ENCODE data around the gene LRG1.
A peak's percentile ranks its signal among the peaks of the same experiment; 100 is the strongest.

Gene LRG1

GRCh38 chr19:4573682-4574081 lies 33.8 kb upstream of the LRG1 start:
- H2AFZ ChIP-seq (ENCODE audit: low read depth, low read length): no peak overlapping the region
- H4K8ac ChIP-seq (ENCODE audit: low read length): no peak overlapping the region
- no peak overlapping the region for H2BK15ac ChIP-seq (ENCODE audit: low read depth, poor library complexity, severe bottlenecking)
- no peak overlapping the region for H3K27ac ChIP-seq (ENCODE audit: low read length, poor library complexity, severe bottlenecking)
- no peak overlapping the region for H2BK12ac ChIP-seq (ENCODE audit: low read length in 2 of 2)
- H3K4me1 ChIP-seq (ENCODE audit: control insufficient read depth, insufficient read depth, low read depth, low read length): peaks cover 16% of the 10 kb centered on the region
- no peak for DNase-seq
- no peak overlapping the region for H3K4ac ChIP-seq (ENCODE audit: low read depth in 1 of 2, low read length in 2 of 2)
- WGBS: 87% methylated on average over 6 of the region's 6 CpGs
- no peak overlapping the region for H3K9ac ChIP-seq (ENCODE audit: low read length)
- no peaks in the 10 kb centered on the region for H3K36me3 ChIP-seq (ENCODE audit: control insufficient read depth in 1 of 2, insufficient read depth in 2 of 2, low read depth in 1 of 2, low read length in 2 of 2)
- no peak overlapping the region for H3K4me3 ChIP-seq (ENCODE audit: insufficient read depth in 1 of 2, low read depth in 1 of 2, low read length in 2 of 2)
- no peak overlapping the region for H4K91ac ChIP-seq (ENCODE audit: low read length)
- H3K4me2 ChIP-seq (ENCODE audit: low read length, poor library complexity, severe bottlenecking): no peak overlapping the region
- H3K23ac ChIP-seq (ENCODE audit: low read length in 2 of 2): no peak overlapping the region
- no peak overlapping the region for H2AK5ac ChIP-seq (ENCODE audit: low read length, severe bottlenecking)
- H3K9me3 ChIP-seq (ENCODE audit: control insufficient read depth, low read length): no peaks in the 10 kb centered on the region
- no peaks in the 10 kb centered on the region for H3K79me1 ChIP-seq (replicated peaks; ENCODE audit: low read length, poor library complexity, severe bottlenecking)
- H3K18ac ChIP-seq (ENCODE audit: low read depth in 1 of 2, low read length in 2 of 2): no peak overlapping the region
- H2BK5ac ChIP-seq (ENCODE audit: low read depth, low read length, poor library complexity, severe bottlenecking): no peak overlapping the region
- H2BK120ac ChIP-seq (ENCODE audit: low read depth, low read length): no peak overlapping the region
- H3K27me3 ChIP-seq (ENCODE audit: control insufficient read depth in 1 of 2, insufficient read depth in 1 of 2, low read length in 2 of 2): peaks cover 1 to 55% of the 10 kb centered on the region in 2 experiments
- no peak overlapping the region for H3K14ac ChIP-seq (ENCODE audit: low read length in 2 of 2)

DNA sequence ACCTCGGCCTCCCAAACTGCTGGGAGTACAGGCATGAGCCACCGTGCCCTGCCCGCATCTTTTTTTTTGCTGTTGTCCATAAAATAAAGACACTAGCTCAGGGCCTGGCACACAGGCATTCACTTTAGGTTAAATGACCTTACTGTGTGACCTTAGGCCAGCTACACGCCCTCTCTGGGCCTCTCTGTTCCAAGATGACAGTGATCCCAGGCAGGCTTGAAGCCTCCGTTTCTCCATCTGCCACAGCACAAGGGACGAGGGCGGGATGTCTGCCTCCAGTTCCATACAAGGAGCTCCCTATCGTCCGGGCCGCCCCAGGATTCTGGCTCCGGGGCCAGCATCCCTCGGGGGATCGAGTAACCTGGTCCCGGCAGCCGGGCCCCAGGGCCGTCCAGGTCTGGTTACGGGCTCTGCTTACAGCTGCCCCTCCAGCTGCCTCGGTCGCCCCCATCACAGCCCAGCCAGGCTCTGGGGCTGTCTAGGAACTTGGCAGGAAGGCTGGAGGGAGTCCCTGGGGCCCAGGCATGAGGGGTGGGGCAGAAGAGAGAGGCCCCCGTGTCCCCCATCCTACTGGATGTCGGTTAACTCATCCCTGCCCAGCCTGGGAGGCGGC lies 31.6 kb upstream of the LRG1 start:
- Histone ChIP-seq H3K4me1 (ENCODE audit: control insufficient read depth, insufficient read depth, low read depth, low read length) (peaks cover 17% of the 10 kb centered on the region), H2BK15ac (ENCODE audit: low read depth, poor library complexity, severe bottlenecking) (peak overlapping the region; percentile 18), H4K8ac (ENCODE audit: low read length) (no peak overlapping the region), H3K9me3 (ENCODE audit: control insufficient read depth, low read length) (no peaks in the 10 kb centered on the region), H4K91ac (ENCODE audit: low read length) (no peak overlapping the region), H2BK12ac (ENCODE audit: low read length in 2 of 2) (no peak overlapping the region), H3K36me3 (ENCODE audit: control insufficient read depth in 1 of 2, insufficient read depth in 2 of 2, low read depth in 1 of 2, low read length in 2 of 2) (no peaks in the 10 kb centered on the region), H3K4ac (ENCODE audit: low read depth in 1 of 2, low read length in 2 of 2) (peak overlapping the region in 1 of 2 experiments; percentile 24), H3K4me2 (ENCODE audit: low read length, poor library complexity, severe bottlenecking) (no peak overlapping the region), H3K23ac (ENCODE audit: low read length in 2 of 2) (no peak overlapping the region), H3K14ac (ENCODE audit: low read length in 2 of 2) (no peak overlapping the region), H3K18ac (ENCODE audit: low read depth in 1 of 2, low read length in 2 of 2) (peak overlapping the region in 1 of 2 experiments; percentile 29), H3K9ac (ENCODE audit: low read length) (no peak overlapping the region), H3K27ac (ENCODE audit: low read length, poor library complexity, severe bottlenecking) (no peak overlapping the region), H3K79me1 (replicated peaks; ENCODE audit: low read length, poor library complexity, severe bottlenecking) (no peaks in the 10 kb centered on the region), H2AK5ac (ENCODE audit: low read length, severe bottlenecking) (no peak overlapping the region), H3K27me3 (ENCODE audit: control insufficient read depth in 1 of 2, insufficient read depth in 1 of 2, low read length in 2 of 2) (peaks cover 4 to 48% of the 10 kb centered on the region in 2 experiments), H2AFZ (ENCODE audit: low read depth, low read length) (no peak overlapping the region), H2BK120ac (ENCODE audit: low read depth, low read length) (no peak overlapping the region), H3K4me3 (ENCODE audit: insufficient read depth in 1 of 2, low read depth in 1 of 2, low read length in 2 of 2) (no peak overlapping the region), H2BK5ac (ENCODE audit: low read depth, low read length, poor library complexity, severe bottlenecking) (no peak overlapping the region)
- no peak for DNase-seq
- 70% methylated on average over 22 of the region's 22 CpGs for WGBS

DNA sequence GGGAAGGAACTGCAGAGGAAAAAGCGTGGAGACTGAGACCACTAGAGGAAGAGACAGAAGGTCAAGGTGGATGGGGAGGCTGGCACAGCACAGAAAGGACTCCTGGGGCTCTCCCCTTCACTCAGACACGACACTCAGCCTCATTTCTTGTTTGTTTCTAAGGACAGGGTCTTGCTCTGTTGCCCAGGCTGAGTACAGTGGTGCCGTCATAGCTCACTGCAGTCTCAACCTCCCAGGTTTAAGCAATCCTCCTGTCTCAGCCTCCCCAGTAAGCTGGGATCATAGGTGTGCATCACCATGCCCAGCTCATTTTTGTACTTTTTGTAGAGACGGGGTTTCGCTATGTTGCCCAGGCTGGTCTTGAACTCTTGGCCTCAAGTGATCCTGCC lies 31.1 kb upstream of the LRG1 start:
- H3K4me3 ChIP-seq (ENCODE audit: insufficient read depth in 1 of 2, low read depth in 1 of 2, low read length in 2 of 2): no peak overlapping the region
- H3K18ac ChIP-seq (ENCODE audit: low read depth in 1 of 2, low read length in 2 of 2): no peak overlapping the region
- no peaks in the 10 kb centered on the region for H3K36me3 ChIP-seq (ENCODE audit: control insufficient read depth in 1 of 2, insufficient read depth in 2 of 2, low read depth in 1 of 2, low read length in 2 of 2)
- no peak for DNase-seq
- H4K91ac ChIP-seq (ENCODE audit: low read length): no peak overlapping the region
- H2AK5ac ChIP-seq (ENCODE audit: low read length, severe bottlenecking): no peak overlapping the region
- H3K4ac ChIP-seq (ENCODE audit: low read depth in 1 of 2, low read length in 2 of 2): no peak overlapping the region
- H3K9me3 ChIP-seq (ENCODE audit: control insufficient read depth, low read length): no peaks in the 10 kb centered on the region
- H3K14ac ChIP-seq (ENCODE audit: low read length in 2 of 2): no peak overlapping the region
- H2BK5ac ChIP-seq (ENCODE audit: low read depth, low read length, poor library complexity, severe bottlenecking): no peak overlapping the region
- H3K4me2 ChIP-seq (ENCODE audit: low read length, poor library complexity, severe bottlenecking): no peak overlapping the region
- no peak overlapping the region for H3K27ac ChIP-seq (ENCODE audit: low read length, poor library complexity, severe bottlenecking)
- H3K27me3 ChIP-seq (ENCODE audit: control insufficient read depth in 1 of 2, insufficient read depth in 1 of 2, low read length in 2 of 2): peaks cover 4 to 51% of the 10 kb centered on the region in 2 experiments
- H3K23ac ChIP-seq (ENCODE audit: low read length in 2 of 2): no peak overlapping the region
- H3K9ac ChIP-seq (ENCODE audit: low read length): no peak overlapping the region
- no peak overlapping the region for H2AFZ ChIP-seq (ENCODE audit: low read depth, low read length)
- 93% methylated on average over 5 of the region's 5 CpGs for WGBS
- H2BK120ac ChIP-seq (ENCODE audit: low read depth, low read length): no peak overlapping the region
- no peaks in the 10 kb centered on the region for H3K79me1 ChIP-seq (replicated peaks; ENCODE audit: low read length, poor library complexity, severe bottlenecking)
- no peak overlapping the region for H4K8ac ChIP-seq (ENCODE audit: low read length)
- peaks cover 16% of the 10 kb centered on the region for H3K4me1 ChIP-seq (ENCODE audit: control insufficient read depth, insufficient read depth, low read depth, low read length)
- no peak overlapping the region for H2BK15ac ChIP-seq (ENCODE audit: low read depth, poor library complexity, severe bottlenecking)
- H2BK12ac ChIP-seq (ENCODE audit: low read length in 2 of 2): no peak overlapping the region

GRCh38 chr19:4570402-4570801 lies 30.6 kb upstream of the LRG1 start:
- Histone ChIP-seq H3K27ac (ENCODE audit: low read length, poor library complexity, severe bottlenecking) (no peak overlapping the region), H2AK5ac (ENCODE audit: low read length, severe bottlenecking) (no peak overlapping the region), H3K36me3 (ENCODE audit: control insufficient read depth in 1 of 2, insufficient read depth in 2 of 2, low read depth in 1 of 2, low read length in 2 of 2) (no peaks in the 10 kb centered on the region), H2BK120ac (ENCODE audit: low read depth, low read length) (no peak overlapping the region), H3K4ac (ENCODE audit: low read depth in 1 of 2, low read length in 2 of 2) (no peak overlapping the region), H3K4me2 (ENCODE audit: low read length, poor library complexity, severe bottlenecking) (no peak overlapping the region), H3K27me3 (ENCODE audit: control insufficient read depth in 1 of 2, insufficient read depth in 1 of 2, low read length in 2 of 2) (peaks cover 4 to 51% of the 10 kb centered on the region in 2 experiments), H3K18ac (ENCODE audit: low read depth in 1 of 2, low read length in 2 of 2) (no peak overlapping the region), H4K8ac (ENCODE audit: low read length) (no peak overlapping the region), H3K9me3 (ENCODE audit: control insufficient read depth, low read length) (no peaks in the 10 kb centered on the region), H3K9ac (ENCODE audit: low read length) (no peak overlapping the region), H2AFZ (ENCODE audit: low read depth, low read length) (no peak overlapping the region), H4K91ac (ENCODE audit: low read length) (peak overlapping the region; percentile 11), H2BK5ac (ENCODE audit: low read depth, low read length, poor library complexity, severe bottlenecking) (no peak overlapping the region), H3K79me1 (replicated peaks; ENCODE audit: low read length, poor library complexity, severe bottlenecking) (no peaks in the 10 kb centered on the region), H2BK12ac (ENCODE audit: low read length in 2 of 2) (no peak overlapping the region), H3K14ac (ENCODE audit: low read length in 2 of 2) (no peak overlapping the region), H3K23ac (ENCODE audit: low read length in 2 of 2) (no peak overlapping the region), H2BK15ac (ENCODE audit: low read depth, poor library complexity, severe bottlenecking) (no peak overlapping the region), H3K4me3 (ENCODE audit: insufficient read depth in 1 of 2, low read depth in 1 of 2, low read length in 2 of 2) (no peak overlapping the region), H3K4me1 (ENCODE audit: control insufficient read depth, insufficient read depth, low read depth, low read length) (peaks cover 11% of the 10 kb centered on the region)
- 92% methylated on average over 11 of the region's 11 CpGs for WGBS
- no peak for DNase-seq

Measured in mesenchymal stem cell (in vitro differentiated cells and primary cell).